ENCODE data around the gene DIS3L2.

DIS3L2 gene

DNA sequence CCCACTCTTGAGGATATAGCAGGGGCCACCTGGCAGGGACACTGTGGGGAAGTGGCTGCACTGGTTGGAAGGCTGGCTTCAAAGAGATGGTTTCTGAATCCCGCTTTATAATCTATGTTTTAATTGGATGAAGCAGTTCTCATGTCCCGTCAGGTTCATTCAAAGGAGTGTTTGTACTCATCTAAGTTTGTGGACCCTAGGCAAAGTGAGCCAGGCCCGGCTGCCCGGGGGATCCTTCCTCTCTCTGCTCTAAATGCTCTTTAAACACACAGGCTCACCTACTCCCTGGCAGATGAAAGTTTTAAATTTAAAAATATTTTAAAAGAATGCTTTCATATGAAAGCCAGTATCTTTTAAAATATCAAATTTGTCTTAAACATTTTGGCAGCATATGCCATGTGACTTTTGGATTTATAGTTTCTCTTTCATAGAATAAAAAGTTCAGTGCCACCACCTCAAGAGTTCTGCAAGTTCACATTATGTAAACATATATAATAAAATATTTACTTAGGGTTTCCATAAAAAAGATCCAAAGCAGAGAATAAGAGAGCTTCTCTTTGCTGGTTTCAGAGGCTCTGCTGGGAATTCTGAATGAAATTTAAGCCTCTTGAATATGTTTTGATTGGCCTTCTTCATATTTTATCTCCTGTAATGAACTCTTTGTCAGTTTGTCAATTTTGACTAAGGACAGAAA is 273.6 kb downstream of the DIS3L2 start:
- DNase-seq = no peak

- DNase-seq = no peak
Observed at GRCh38 chr2:232235716-232236115, 274.2 kb downstream of the DIS3L2 start.

DNA sequence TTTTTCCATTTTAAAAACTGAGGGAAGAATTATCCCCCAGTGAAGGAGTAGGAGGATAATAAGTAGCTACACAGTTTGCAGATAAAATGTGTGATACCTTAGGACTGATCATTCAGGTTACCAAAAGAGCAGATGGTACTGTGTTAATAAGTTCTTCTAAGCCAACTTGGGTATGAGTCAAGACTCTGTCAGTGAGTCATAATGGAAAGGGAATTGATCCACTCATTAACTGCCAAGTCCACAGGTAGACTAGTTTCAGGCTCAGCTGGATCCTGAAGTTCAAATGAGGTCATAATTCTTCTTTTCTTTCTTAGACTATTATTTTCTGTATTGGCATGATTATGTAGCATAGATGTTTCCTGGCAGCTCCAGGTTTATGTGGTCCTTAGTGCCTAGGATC is 274.7 kb downstream of the DIS3L2 start:
- no peak for DNase-seq

DNA sequence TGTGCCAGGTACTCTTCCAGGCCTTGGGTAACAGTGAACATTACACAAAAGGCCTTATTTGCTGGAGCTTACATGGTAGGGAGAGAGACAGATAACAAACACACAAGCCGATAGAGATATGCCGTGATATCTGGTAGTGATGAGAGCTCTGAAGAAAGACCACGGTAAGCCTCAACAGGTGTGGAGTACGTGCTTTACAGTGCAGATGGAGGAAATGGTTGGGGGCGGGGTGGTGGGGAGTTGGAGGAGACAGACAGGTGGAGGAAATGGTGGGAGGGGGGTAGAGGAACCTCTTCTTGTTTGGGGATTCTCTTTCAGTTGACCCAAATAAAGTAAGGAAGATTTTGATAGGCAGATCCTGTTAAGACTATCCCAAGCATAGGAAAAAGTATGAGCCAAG is 276.0 kb downstream of the DIS3L2 start:
- DNase-seq = no peak

DNA sequence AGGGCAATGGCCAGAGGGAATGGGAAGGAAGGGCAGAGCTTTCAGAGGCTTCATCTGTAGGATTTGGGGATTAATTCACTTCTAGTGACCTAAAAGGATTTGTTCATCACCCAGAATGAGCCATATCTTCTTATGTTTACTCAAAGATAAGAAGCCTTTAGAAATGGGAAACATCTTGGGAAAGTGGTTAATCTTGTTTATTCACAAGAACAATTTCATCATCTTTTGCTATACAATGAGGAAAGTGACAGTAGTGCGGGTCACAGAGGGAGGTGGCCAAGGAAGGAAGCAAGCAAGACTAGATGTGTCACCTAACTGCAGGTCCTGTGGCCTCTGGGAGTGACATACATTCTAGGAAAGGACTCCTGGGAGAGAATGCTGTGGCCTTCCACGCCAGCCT is 276.6 kb downstream of the DIS3L2 start:
- DNase-seq = no peak

DNA sequence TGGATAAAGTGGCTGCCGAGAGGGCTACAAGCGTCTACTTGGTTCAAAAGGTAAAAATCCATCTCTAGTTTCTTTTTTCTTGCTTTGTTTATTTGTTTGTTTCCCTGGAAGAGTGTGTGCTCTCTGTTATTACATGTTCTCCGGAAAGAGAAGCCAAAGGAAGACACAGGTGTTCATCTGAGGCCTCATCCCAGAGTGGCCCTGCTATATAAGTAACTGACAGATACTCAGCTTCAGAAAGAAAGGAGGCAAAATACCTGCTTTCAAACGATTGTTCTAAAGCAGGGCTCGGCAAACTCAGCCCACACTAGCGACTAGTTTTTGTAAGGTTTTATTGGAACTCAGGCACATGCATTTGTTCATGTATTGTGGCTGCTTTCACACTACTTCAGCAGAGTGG is 277.1 kb downstream of the DIS3L2 start:
- DNase-seq = no peak

GRCh38 chr2:232239951-232240681 is 278.6 kb downstream of the DIS3L2 start:
- no peak for DNase-seq

DNA sequence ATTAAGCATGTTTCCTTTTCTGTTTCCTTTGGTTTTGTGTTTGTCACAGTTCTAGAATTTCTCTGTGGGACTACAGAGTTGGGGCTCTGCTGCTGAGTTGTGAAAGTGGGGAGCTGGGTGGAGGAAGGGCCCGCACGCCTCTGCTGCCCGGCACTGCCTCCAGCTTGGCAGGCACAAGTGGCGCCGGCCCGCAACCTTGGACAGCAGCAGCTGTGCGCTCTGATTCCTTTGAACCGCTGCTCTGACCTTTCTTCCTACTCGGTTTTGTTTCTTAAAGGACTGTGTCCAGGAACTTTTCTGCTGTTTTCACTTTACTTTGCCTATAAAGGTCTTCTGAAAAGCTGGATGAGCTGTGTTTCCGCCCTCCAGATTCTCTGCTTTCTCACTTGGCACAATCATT is 279.4 kb downstream of the DIS3L2 start:
- no peak for DNase-seq

DNA sequence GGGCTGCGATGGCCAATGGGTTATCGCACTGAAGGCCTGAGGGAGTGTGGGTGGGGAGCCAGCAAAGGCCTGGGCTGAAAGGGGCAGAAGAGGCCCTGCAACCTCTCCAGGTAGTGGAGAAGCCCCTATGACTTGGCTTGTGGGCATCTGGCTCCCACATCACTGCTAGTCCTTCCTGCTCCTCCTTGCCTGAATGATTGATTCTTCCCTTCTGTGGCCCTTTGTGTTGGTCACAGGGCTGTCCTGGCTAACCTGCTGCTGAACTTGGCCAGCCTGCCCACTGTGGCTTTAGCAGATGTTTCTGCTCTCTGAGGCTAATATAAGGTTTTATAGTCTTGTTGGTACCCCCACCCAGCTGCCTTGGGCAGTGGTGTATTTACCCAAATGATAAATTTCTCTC is 280.8 kb downstream of the DIS3L2 start:
- no peak for DNase-seq

DNA sequence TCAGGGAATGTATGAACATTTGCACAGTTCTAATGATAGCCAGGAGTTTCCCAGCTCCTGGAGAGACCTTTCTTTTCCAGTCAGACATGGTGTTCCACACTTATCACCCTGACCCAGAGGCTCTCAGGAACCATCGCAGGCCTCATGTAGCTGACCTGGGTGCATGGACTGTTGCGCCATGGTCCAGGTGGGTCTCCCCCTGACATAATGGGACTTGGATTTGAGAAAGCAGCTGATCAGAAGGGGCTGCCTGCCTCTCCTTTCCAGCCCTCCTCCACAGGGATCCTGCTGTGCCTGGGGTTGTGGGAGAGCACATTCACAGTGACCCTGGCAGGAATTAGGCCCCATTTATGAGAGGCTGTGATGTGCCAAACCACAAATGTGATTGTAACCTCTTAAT is 283.6 kb downstream of the DIS3L2 start:
- DNase-seq = no peak

GRCh38 chr2:232246245-232246644 is 284.7 kb downstream of the DIS3L2 start:
- DNase-seq = no peak

- no peak for DNase-seq
Observed at GRCh38 chr2:232249096-232249495, 287.6 kb downstream of the DIS3L2 start.

- no peak for DNase-seq
Observed at GRCh38 chr2:232250246-232251175, 289.0 kb downstream of the DIS3L2 start.

DNA sequence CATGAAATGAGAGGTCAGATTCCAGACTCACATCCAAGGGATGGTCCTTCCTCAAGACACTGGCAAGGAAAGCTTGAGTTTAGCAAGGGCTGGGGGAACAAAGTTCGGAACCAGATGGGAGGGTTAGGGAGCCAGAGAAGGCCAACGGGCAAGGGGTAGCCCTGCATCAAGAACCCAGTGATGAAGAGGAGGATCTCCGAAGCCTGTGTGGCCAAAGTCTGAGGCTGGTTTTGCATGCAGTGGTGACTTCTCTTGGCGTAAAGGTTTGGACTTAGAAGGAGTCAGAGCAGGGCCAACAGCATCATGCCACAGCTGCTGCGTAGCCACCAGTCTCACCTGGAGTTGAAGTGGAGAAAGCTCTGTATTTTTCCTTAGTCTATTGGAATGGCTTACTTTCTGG is 293.5 kb downstream of the DIS3L2 start:
- DNase-seq = no peak

DNA sequence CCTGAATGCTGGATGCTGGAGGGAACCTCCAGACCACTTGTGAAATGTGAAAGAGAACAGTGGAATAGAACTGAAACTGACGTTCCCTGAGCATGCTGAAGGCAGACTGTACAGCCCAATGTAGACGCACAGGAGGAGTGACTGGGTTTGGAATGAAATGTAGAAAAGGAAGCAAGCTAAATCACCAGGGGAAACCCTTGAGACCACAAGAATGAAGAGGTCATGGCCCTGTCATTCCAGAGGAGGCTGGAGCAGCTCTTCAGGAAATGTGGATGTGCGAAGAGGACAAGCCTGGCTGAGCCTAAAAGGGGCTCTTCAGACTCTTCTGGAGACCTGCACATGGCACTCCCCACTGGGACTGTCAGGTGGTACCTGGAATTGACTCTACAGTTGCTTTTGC is 298.6 kb downstream of the DIS3L2 start:
- DNase-seq = peak; percentile 66

DNA sequence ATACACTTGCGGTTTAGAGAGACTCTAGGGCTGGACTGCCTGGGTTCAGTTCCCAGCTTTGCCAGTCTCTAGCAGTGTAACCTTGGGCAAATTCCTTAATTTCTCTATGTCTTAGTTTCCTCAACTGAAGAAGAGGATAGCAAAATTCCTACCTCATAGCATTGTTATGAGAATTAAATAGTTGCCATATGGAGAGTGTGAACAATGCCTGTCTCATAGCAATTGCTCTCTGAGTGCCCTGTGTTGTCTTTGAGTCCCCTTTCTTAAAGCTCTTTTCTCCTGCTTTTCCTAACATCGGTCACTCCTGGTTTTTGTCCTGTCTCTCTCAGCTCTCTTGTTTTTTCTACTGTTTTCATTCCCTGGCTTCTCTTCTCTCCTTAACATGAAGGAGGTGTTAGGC is 300.3 kb downstream of the DIS3L2 start:
- DNase-seq = no peak

DNA sequence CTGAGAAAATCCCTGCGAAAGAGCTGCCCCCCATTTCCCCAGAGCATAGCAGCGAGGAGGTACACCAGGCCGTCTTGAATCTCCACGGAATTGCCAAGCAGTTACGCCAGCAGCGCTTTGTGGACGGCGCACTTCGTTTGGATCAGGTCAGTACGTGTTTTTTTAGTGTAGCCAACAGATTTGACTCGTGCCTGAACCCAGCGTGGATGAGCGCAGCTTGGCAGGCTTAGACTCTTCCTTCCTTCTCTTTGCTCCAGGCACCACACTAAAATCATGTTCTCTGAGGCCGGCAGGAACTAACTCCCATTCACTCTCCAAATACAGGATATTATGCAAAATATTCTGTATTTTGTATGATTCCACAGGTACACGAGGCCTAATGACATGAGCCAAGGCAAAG is 301.8 kb downstream of the DIS3L2 start:
- DNase-seq = no peak

DNA sequence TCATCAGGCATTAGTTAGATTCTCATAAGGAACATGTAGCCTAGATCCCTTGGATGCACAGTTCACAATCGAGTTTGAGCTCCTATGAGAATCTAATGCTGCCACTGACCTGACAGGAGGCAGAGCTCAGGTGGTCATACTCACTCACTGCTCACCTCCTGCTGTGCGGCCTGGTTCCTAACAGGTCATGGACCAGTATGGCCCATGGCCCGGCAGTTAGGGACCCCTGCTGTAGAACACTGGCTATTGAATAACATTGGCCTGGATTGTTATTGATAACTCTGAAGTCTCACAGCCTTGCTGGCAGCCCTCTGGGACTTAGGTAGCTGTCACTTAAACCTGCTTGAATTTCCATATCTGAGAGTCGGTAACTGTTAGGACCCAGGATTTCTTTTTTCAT is 302.6 kb downstream of the DIS3L2 start:
- DNase-seq = no peak

- no peak for DNase-seq
Observed at GRCh38 chr2:232265329-232265728, 303.8 kb downstream of the DIS3L2 start.

GRCh38 chr2:232268636-232269165 is 307.2 kb downstream of the DIS3L2 start:
- DNase-seq = no peak

GRCh38 chr2:232269867-232270266 is 308.4 kb downstream of the DIS3L2 start:
- no peak for DNase-seq

DNA sequence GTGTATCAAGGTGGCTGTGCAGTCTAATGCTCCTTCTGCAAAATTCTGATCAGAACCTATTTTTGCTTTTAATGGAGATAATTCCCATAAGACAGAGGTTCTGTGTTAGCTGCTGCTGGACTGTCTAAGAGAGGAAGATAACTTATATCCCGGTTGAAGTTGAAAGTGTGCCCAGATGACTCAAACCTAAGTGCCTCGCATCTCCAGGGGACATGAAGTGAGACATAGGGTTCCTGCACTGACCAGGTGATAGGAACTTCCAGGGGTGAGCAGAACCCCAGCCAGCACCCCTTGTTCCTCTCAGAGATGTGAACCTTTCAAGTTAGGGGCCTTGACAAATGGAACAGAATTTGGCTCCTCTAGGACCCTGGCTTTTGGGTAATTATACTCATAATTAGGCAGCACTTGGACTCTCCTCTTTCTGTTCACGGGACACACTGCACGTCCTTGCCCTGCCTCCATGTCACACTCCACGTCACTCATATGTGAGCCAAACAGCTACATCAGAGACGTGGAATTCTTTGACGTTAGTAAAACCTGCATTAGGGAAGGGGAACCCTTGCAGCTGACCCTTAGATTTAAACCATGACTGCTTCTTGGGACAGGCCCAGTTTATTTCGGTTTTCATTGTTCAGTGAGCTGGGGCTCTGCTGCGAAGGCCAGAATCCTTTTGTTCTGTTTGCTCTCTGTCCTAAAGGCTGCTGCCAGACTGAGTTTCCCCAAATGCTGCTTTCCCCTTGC is 312.6 kb downstream of the DIS3L2 start:
- no peak for DNase-seq

GRCh38 chr2:232275670-232276069 is 314.2 kb downstream of the DIS3L2 start:
- peak; percentile 23 for DNase-seq
